Measurements from ENCODE around the gene LHPP.

LHPP gene

GRCh38 chr10:124660404-124661125 is 198.9 kb downstream of the LHPP start:
- no peak for TF ChIP-seq CTCF (IDR thresholded peaks at IDR 0.05; ENCODE audit: low read depth, low read length)
- DNase-seq (ENCODE audit: extremely low read depth, low read depth) = no peak

- TF ChIP-seq CTCF (IDR thresholded peaks at IDR 0.05; ENCODE audit: low read depth, low read length) = no peak
- no peak for DNase-seq (ENCODE audit: extremely low read depth, low read depth)
Observed at GRCh38 chr10:124661660-124662180, 200.1 kb downstream of the LHPP start.

- DNase-seq (ENCODE audit: extremely low read depth, low read depth) = no peak
- TF ChIP-seq CTCF (IDR thresholded peaks at IDR 0.05; ENCODE audit: low read depth, low read length) = no peak
Observed at GRCh38 chr10:124663228-124663627, 201.6 kb downstream of the LHPP start.
